Transverse colon (tissue), 4 donors: ENCODE data around the gene ANKRD52. TPM values are rescaled to one million over a fixed set of nuclear protein-coding genes. Genes with fewer than 3 reads are reported as not detected.

Experiments
- DNase-seq: peaks from one replicate; pipeline ENCODE4 v3.0.0-alpha.2; 2019
- H3K27ac ChIP-seq, 4 donors: fragments of 200-600 bp; sonication (generic); 2 replicates each; pipeline ENCODE4 v1.5.1; 2016 to 2018; ENCODE audit warnings: inconsistent platforms in 4 of 4
- H3K27me3 ChIP-seq: fragments of 200-600 bp; sonication (generic); 2 replicates; pipeline ENCODE4 v1.5.1; 2017; ENCODE audit warnings: inconsistent platforms
- H3K36me3 ChIP-seq, 4 donors: fragments of 200-600 bp; sonication (generic); 2 replicates each; pipeline ENCODE4 v1.5.1; 2017 to 2019; ENCODE audit warnings: inconsistent platforms in 4 of 4
- H3K4me1 ChIP-seq, 4 donors: fragments of 200-600 bp; sonication (generic); 2 replicates each; pipeline ENCODE4 v1.5.1; 2017 to 2020; ENCODE audit warnings: inconsistent platforms in 4 of 4
- H3K4me3 ChIP-seq, 4 donors: fragments of 200-600 bp; sonication (generic); 1 replicate in 1 of 4; 2 replicates in 3 of 4; pipeline versions ENCODE4 v1.5.1 to v1.6.1; 2017 to 2019; ENCODE audit warnings: inconsistent platforms in 4 of 4
- H3K9me3 ChIP-seq, 2 donors: fragments of 200-600 bp; sonication (generic); 2 replicates each; pipeline ENCODE4 v1.5.1; 2017 to 2019; ENCODE audit warnings: inconsistent platforms in 2 of 2
- EP300 ChIP-seq: sonication (generic); formaldehyde crosslinking; IDR thresholded peaks from one replicate; pipeline ENCODE4 v1.6.1; 2017; ENCODE audit warnings: antibody characterized with exemption, low read depth
- POLR2A ChIP-seq: fragments of 450-650 bp; IDR thresholded peaks from one replicate; pipeline ENCODE4 v1.6.1; 2016; ENCODE audit warnings: antibody characterized with exemption, mild to moderate bottlenecking, moderate library complexity
- POLR2AphosphoS5 ChIP-seq, 3 donors: sonication (generic); formaldehyde crosslinking; IDR thresholded peaks; one replicate each; pipeline ENCODE4 v1.6.1; 2016; ENCODE audit warnings: antibody characterized with exemption in 3 of 3
- WGBS, 2 donors: methylation state at CpG; one replicate each; pipeline ENCODE4 v1.1.5; 2018; ENCODE audit warnings: low coverage in 1 of 2; 5-methylcytosine and 5-hydroxymethylcytosine counted together
- in situ Hi-C, 4 donors: fragments of 200-750 bp; cut with MboI; loops; one replicate each; pipeline versions ENCODE4 v1.15.0 to v1.15.1; 2017; ENCODE audit warnings: low sequenced_read_pairs in 3 of 4, low pct_ligation_motif_present in 1 of 4, low pct_unique_long_range_greater_than_20kb in 1 of 4
- intact Hi-C: fragments of 100-400 bp; cut with DNase I; formaldehyde crosslinking; loops from one replicate; pipeline ENCODE4 v1.15.1; 2023; ENCODE audit warnings: low total_unique reads
- total RNA-seq, 4 donors: library from RNA; depleted of rRNA; stranded (reverse); fragments of >200 nt; gene quantifications; one replicate each; pipeline ENCODE4 v1.1.0, GENCODE V29; 2016
- TF ChIP-seq, protein P1 (sequence below), 5 experiments: fragments of 200-600 bp in 3 of 5; fragments of 450-650 bp in 2 of 5; sonication (generic) in 3 of 5; IDR thresholded peaks; 1 replicate in 2 of 5; 2 replicates in 3 of 5; pipeline ENCODE4 v1.5.1; 2016 to 2017; ENCODE audit warnings: antibody characterized with exemption in 5 of 5, inconsistent platforms in 3 of 5, mild to moderate bottlenecking in 2 of 5, moderate library complexity in 1 of 5

The ANKRD52 gene
- total RNA-seq, 4 donors from 2014 or later, result 28.4 to 120 (median 40.0) TPM

DNA sequence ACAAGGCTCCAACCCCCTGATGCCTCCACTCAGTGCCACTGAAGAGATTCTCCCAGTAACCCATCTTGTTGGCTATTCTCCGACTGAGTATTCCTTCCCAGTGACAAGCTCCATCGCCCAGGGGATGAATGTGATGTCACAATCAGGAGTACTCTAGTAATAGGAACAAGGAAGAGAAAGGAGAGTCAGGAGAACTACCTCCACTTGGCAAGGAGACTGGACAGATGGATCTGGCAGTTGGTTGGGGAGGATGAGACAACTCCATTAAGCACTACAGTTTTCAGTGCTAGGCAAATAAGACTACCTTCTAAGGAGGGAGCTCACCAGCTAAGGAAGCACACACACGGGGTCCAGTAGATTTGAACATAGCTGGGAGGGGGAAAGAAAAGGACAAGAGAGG is 41.7 kb downstream of the ANKRD52 start:
- 88 to 100% methylated on average over 1 to 3 of the region's 3 CpGs for WGBS, 2 donors
- intact Hi-C loops (no loop called here), in situ Hi-C loops (no loop called here)
- TF ChIP-seq, protein P1, sequence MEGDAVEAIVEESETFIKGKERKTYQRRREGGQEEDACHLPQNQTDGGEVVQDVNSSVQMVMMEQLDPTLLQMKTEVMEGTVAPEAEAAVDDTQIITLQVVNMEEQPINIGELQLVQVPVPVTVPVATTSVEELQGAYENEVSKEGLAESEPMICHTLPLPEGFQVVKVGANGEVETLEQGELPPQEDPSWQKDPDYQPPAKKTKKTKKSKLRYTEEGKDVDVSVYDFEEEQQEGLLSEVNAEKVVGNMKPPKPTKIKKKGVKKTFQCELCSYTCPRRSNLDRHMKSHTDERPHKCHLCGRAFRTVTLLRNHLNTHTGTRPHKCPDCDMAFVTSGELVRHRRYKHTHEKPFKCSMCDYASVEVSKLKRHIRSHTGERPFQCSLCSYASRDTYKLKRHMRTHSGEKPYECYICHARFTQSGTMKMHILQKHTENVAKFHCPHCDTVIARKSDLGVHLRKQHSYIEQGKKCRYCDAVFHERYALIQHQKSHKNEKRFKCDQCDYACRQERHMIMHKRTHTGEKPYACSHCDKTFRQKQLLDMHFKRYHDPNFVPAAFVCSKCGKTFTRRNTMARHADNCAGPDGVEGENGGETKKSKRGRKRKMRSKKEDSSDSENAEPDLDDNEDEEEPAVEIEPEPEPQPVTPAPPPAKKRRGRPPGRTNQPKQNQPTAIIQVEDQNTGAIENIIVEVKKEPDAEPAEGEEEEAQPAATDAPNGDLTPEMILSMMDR (IDR thresholded peaks at IDR 0.05), result no peak
- TF ChIP-seq POLR2A, result no peak
- TF ChIP-seq EP300, result no peak
- TF ChIP-seq POLR2AphosphoS5 (IDR thresholded peaks at IDR 0.05), result no peak
- peaks cover 0 to 43% (median 15%) of the 10 kb centered on the region in 4 donors for H3K36me3 ChIP-seq
- no peaks in the 10 kb centered on the region for H3K27me3 ChIP-seq
- H3K4me3 ChIP-seq, result no peak overlapping the region
- no peaks in the 10 kb centered on the region for H3K9me3 ChIP-seq
- no peak overlapping the region for H3K27ac ChIP-seq
- H3K4me1 ChIP-seq, result peaks cover 10 to 18% (median 14%) of the 10 kb centered on the region in 4 donors
- no peak for DNase-seq

- peaks cover 0 to 61% (median 28%) of the 10 kb centered on the region in 4 donors for H3K36me3 ChIP-seq
- intact Hi-C loops, result no loop called here
- H3K9me3 ChIP-seq, result no peaks in the 10 kb centered on the region
- TF ChIP-seq POLR2A, result no peak
- no peak for TF ChIP-seq POLR2AphosphoS5 (IDR thresholded peaks at IDR 0.05)
- TF ChIP-seq, protein P1 (IDR thresholded peaks at IDR 0.05), result no peak
- no peak for TF ChIP-seq EP300
- in situ Hi-C loops, result no loop called here
- H3K27me3 ChIP-seq, result no peaks in the 10 kb centered on the region
- H3K4me3 ChIP-seq, result no peak overlapping the region
- H3K27ac ChIP-seq, result no peak overlapping the region
- DNase-seq, result no peak
- WGBS, 2 donors, result 87% methylated on average over 5 of the region's 5 CpGs; no CpG with 5 or more reads in 1 of the 2 donors
- no peaks in the 10 kb centered on the region for H3K4me1 ChIP-seq
Observed at GRCh38 chr12:56213878-56214277, 44.3 kb downstream of the ANKRD52 start.

- H3K27ac ChIP-seq, result no peak overlapping the region
- peaks cover 0 to 72% (median 35%) of the 10 kb centered on the region in 4 donors for H3K36me3 ChIP-seq
- intact Hi-C loops (no loop called here), in situ Hi-C loops (no loop called here)
- H3K4me3 ChIP-seq, result no peak overlapping the region
- no peaks in the 10 kb centered on the region for H3K27me3 ChIP-seq
- TF ChIP-seq EP300 (no peak), POLR2AphosphoS5 (IDR thresholded peaks at IDR 0.05) (no peak), POLR2A (no peak)
- TF ChIP-seq, protein P1 (IDR thresholded peaks at IDR 0.05), result no peak
- no peak for DNase-seq
- 69 to 100% methylated on average over 1 of the region's 1 CpG for WGBS, 2 donors
- no peaks in the 10 kb centered on the region for H3K9me3 ChIP-seq
- no peaks in the 10 kb centered on the region for H3K4me1 ChIP-seq
Observed at GRCh38 chr12:56212361-56212760, 45.8 kb downstream of the ANKRD52 start.

- Histone ChIP-seq H3K4me3 (no peak overlapping the region), H3K27me3 (no peaks in the 10 kb centered on the region), H3K36me3 (peaks cover 0 to 68% (median 23%) of the 10 kb centered on the region in 4 donors), H3K9me3 (no peaks in the 10 kb centered on the region), H3K4me1 (no peaks in the 10 kb centered on the region), H3K27ac (no peak overlapping the region)
- in situ Hi-C loops, result no loop called here
- intact Hi-C loops, result no loop called here
- no peak for DNase-seq
- 80 to 81% methylated on average over 1 to 6 of the region's 6 CpGs for WGBS, 2 donors
- TF ChIP-seq POLR2AphosphoS5 (IDR thresholded peaks at IDR 0.05), result no peak
- TF ChIP-seq EP300, result no peak
- TF ChIP-seq, protein P1 (IDR thresholded peaks at IDR 0.05), result no peak
- no peak for TF ChIP-seq POLR2A
Observed at GRCh38 chr12:56208006-56208405, 50.2 kb downstream of the ANKRD52 start.
